Right atrium auricular region (tissue), 2 donors: ENCODE measurements around the gene GPR25. TPM values are rescaled to one million over a fixed set of nuclear protein-coding genes. Genes with fewer than 3 reads are reported as not detected.

Experiments
- DNase-seq: peaks from one replicate; pipeline ENCODE4 v3.0.0-alpha.2; 2019; ENCODE audit warnings: low spot score
- H3K27ac ChIP-seq, 2 donors: fragments of 200-600 bp; sonication (generic); 1 replicate in 1 of 2; 2 replicates in 1 of 2; pipeline ENCODE4 v1.5.1; 2016 to 2019
- H3K27me3 ChIP-seq, 2 donors: fragments of 200-600 bp; sonication (generic); one replicate each; pipeline versions ENCODE4 v1.5.1 to v1.6.0; 2017 to 2019
- H3K36me3 ChIP-seq: fragments of 200-600 bp; sonication (generic); one replicate; pipeline ENCODE4 v1.5.1; 2016
- H3K4me1 ChIP-seq, 2 donors: fragments of 200-600 bp; sonication (generic); one replicate each; pipeline versions ENCODE4 v1.5.1 to v1.6.0; 2017 to 2019
- H3K4me3 ChIP-seq, 2 donors: fragments of 200-600 bp; sonication (generic); 1 replicate in 1 of 2; 2 replicates in 1 of 2; pipeline ENCODE4 v1.5.1; 2017 to 2019; ENCODE audit warnings: mild to moderate bottlenecking in 1 of 2, moderate library complexity in 1 of 2
- H3K9me3 ChIP-seq, 2 donors: fragments of 200-600 bp; sonication (generic); one replicate each; pipeline ENCODE4 v1.5.1; 2019
- total RNA-seq, 2 donors: library from RNA; depleted of rRNA; stranded (reverse); fragments of >200 nt; gene quantifications; one replicate each; pipeline ENCODE4 v1.1.0, GENCODE V29; 2016
- TF ChIP-seq, protein P1 (sequence below), 2 donors: fragments of 200-600 bp; sonication (generic); IDR thresholded peaks; one replicate each; pipeline ENCODE4 v1.5.1; 2019; ENCODE audit warnings: antibody characterized with exemption in 2 of 2

The GPR25 gene
- total RNA-seq, 2 donors from 2014 or later = not detected

DNA sequence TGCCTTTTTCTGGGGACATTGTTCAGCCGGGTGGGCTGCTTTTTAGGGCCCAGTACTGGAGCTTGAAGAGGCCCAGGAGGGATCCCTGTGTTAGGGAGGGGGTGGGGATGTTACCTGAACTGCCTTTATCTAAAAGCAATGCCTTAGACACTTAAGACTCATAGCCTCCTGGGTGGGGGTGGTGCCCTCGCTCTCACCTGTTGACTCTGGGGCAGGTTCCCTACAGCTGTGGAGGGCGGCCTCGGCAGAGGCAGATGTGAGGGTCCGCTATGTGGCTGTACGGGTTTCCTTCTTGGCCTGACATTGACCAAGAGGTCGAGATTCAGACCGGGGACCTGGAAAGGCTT, 22.6 kb downstream of the GPR25 start:
- peaks cover 0 to 4% of the 10 kb centered on the region in 2 donors for H3K27me3 ChIP-seq
- TF ChIP-seq, protein P1, sequence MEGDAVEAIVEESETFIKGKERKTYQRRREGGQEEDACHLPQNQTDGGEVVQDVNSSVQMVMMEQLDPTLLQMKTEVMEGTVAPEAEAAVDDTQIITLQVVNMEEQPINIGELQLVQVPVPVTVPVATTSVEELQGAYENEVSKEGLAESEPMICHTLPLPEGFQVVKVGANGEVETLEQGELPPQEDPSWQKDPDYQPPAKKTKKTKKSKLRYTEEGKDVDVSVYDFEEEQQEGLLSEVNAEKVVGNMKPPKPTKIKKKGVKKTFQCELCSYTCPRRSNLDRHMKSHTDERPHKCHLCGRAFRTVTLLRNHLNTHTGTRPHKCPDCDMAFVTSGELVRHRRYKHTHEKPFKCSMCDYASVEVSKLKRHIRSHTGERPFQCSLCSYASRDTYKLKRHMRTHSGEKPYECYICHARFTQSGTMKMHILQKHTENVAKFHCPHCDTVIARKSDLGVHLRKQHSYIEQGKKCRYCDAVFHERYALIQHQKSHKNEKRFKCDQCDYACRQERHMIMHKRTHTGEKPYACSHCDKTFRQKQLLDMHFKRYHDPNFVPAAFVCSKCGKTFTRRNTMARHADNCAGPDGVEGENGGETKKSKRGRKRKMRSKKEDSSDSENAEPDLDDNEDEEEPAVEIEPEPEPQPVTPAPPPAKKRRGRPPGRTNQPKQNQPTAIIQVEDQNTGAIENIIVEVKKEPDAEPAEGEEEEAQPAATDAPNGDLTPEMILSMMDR (IDR thresholded peaks at IDR 0.05) = no peak
- peaks cover 0 to 15% of the 10 kb centered on the region in 2 donors for H3K4me1 ChIP-seq
- H3K9me3 ChIP-seq = no peaks in the 10 kb centered on the region
- no peak for DNase-seq
- no peak overlapping the region for H3K4me3 ChIP-seq
- no peak overlapping the region for H3K27ac ChIP-seq
- no peaks in the 10 kb centered on the region for H3K36me3 ChIP-seq

DNA sequence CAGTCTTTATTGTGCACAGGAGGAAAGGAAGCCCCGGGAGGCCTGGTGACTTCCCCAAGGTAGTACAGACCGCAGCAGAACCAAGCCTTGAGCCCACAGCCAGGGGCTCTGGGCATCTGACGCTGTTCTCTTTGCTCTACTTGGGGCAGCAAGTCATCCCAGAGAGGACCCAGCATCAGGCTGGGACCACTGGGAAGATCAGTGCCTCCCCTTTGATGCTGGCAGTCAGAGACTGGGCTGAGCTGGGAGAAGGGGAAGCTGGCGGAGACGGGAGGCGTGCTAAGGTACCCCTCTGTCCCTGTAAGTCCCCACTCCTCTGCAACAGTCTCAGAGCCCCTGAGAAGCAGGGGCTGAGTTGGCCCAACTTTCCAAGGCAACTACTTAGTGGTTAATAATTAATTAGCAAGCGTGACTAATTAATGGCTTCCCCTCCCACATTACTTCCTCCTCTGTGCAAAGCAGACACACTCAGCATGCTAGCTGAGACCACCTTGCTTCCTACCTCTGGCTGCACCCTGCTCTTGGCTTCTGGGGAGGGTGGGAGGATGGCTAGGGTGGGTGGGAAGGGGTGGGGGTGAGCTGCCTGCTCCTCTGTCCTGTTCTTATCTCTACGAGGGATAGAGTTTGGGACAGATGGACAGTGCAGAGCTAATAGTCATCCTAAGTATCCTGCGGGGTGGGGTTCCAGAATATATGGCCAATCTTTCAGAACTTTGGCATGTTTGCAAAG, 23.2 kb downstream of the GPR25 start:
- no peak overlapping the region for H3K27ac ChIP-seq
- H3K36me3 ChIP-seq = no peaks in the 10 kb centered on the region
- DNase-seq = no peak
- TF ChIP-seq, protein P1 (IDR thresholded peaks at IDR 0.05) = no peak
- no peak overlapping the region for H3K4me3 ChIP-seq
- peaks cover 0 to 11% of the 10 kb centered on the region in 2 donors for H3K4me1 ChIP-seq
- H3K9me3 ChIP-seq = no peaks in the 10 kb centered on the region
- H3K27me3 ChIP-seq = no peaks in the 10 kb centered on the region

DNA sequence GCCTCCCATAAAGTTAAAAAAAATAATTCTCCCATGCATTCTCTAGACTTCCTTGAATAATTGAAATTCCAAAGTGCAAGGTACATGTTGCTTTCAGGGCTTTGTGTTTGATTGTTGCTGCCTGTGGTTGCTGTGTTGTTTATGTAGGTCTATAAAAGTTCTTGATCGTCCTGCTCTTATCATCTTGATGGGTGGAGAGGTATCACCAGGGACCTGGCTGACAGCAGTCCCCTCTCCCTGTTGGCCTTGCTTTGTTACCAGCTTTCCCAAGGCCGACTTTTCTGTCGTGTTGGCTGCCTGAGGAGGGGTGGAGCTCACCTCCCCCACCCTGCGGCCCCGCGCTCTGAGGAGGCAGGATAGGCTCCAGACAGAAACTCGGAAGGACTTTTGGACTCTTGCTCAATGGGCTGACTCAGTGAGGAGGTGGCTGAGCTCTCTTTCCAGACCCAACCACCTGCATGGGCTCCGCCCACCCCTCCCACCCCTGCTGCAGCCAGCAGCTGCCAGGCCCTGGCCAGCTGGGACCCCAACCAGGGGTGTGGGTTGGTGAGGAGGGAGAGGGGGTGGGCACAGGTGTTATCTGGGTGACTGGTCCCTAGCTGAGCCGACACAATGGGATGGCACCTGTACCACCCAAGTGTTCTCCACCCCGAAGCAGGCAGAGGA, 23.9 kb downstream of the GPR25 start:
- TF ChIP-seq, protein P1 (IDR thresholded peaks at IDR 0.05) = no peak
- H3K4me3 ChIP-seq = no peak overlapping the region

DNA sequence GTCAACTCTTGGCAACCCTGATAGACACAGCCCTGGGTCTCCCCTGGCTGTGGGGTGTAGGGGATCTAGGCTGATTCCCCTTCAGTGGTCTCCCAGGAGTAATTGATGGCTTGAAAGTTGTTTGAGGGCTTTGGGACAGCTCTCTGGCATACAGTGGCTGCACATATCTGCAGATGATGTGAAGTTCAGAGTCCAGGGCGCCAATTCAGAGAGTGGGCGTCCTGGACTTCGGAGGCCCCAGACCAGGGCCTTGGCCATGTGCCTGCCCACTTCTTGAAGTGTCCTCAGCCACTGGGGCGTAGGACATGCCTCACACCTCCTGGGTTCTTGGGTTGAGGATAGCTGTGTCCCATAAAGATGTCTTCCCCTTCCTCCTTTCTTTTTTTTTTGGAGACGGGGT, 24.5 kb downstream of the GPR25 start:
- Histone ChIP-seq H3K4me1 (no peaks in the 10 kb centered on the region), H3K4me3 (no peak overlapping the region), H3K27me3 (no peaks in the 10 kb centered on the region), H3K27ac (no peak overlapping the region), H3K36me3 (no peaks in the 10 kb centered on the region), H3K9me3 (no peaks in the 10 kb centered on the region)
- TF ChIP-seq, protein P1 (IDR thresholded peaks at IDR 0.05) = no peak
- DNase-seq = no peak

More for the DNA sequence above, 23.9 kb downstream of the GPR25 start:
- Histone ChIP-seq H3K27me3 (no peaks in the 10 kb centered on the region), H3K4me1 (peaks cover 0 to 4% of the 10 kb centered on the region in 2 donors), H3K27ac (no peak overlapping the region), H3K36me3 (no peaks in the 10 kb centered on the region), H3K9me3 (no peaks in the 10 kb centered on the region)
- no peak for DNase-seq

DNA sequence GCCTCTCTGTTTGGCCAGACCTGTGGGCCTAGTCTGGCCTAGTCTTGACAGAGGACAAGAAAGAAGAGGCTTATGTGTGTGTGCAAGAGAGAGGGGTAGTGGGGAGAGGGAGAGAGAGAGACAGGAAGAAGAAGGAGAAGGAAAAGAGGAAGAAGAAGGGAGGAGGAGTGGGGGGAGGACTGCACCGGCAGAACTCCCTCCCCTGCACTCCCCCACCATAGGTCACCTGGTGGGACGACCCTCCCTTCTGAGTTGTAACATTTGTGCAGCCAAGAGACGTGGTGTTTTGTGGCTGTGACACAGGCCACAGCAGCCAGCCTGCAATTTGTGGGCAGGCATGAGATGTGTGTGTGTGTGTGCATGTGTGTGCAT, 26.2 kb downstream of the GPR25 start:
- TF ChIP-seq, protein P1 (IDR thresholded peaks at IDR 0.05) = no peak
- no peaks in the 10 kb centered on the region for H3K4me1 ChIP-seq
- no peaks in the 10 kb centered on the region for H3K27me3 ChIP-seq
- no peaks in the 10 kb centered on the region for H3K36me3 ChIP-seq
- H3K9me3 ChIP-seq = no peaks in the 10 kb centered on the region
- no peak overlapping the region for H3K4me3 ChIP-seq
- no peak overlapping the region for H3K27ac ChIP-seq
- DNase-seq = no peak
